GM19395 (cell line): ENCODE measurements around the gene SAP30BP.

Experiments used
- ATAC-seq: cut with Tn5 transposase; IDR thresholded peaks from one replicate; pipeline ENCODE4 v1.9.1; 2021; ENCODE audit warnings: mild to moderate bottlenecking, moderate library complexity; ENCODE audit not compliant: unreplicated experiment

Gene SAP30BP

DNA sequence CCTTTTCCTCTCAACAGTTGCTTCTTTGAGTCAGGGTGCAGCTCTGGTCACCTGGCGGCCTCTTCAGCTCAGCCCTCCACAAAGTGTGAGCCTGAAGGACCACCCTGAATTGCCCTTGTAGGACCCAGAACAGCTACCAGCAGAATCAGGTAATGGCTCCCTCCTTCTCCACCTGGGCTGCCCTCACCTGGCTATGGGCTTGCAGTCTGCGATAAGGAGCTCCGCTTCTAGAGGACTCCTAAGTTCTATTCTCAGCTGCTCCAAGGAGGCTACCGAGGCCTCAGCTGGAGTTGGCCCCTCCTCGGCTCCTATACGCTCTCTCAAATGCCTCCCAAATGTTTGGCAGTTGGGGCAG is 20.5 kb upstream of the SAP30BP start:
- ATAC-seq = peak; percentile 14

DNA sequence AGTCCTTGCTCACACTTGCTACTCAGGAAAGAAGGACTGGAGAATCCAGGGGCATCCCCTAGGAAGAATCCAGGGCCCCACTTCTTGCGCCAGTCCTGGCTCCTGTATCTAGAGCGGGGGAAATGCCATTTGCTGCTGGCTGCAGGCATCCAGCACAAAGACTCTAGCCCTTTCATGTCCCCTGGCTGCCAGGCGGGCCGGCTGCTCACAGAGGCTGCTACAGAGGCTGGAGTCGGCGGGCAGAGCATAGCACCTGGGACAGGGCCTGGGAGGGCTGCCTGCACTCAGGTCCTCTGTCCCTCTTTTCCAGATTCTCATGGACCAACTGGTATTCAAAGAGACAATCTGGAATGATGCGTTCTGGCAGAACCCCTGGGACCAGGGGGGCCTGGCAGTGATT is 20.1 kb upstream of the SAP30BP start:
- no peak for ATAC-seq

DNA sequence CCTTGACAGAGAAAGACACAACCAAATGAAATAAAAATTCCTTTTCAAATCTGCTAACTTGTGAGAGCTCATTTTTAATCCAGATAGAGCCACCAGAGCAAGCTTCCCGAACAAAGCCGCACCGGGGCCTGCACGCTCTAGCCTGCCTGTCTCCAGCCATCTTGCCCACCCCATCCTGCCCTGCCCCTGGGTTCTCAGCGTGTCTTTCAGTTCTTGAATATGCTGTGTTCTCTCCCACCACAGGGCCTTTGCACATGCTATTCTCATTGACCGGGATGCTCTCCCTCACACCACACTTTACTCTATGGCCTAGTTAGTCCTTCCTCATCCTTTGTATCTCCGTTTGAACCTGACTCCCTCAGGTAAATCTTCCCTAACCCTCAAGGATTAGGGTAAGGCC is 19.2 kb upstream of the SAP30BP start:
- no peak for ATAC-seq

DNA sequence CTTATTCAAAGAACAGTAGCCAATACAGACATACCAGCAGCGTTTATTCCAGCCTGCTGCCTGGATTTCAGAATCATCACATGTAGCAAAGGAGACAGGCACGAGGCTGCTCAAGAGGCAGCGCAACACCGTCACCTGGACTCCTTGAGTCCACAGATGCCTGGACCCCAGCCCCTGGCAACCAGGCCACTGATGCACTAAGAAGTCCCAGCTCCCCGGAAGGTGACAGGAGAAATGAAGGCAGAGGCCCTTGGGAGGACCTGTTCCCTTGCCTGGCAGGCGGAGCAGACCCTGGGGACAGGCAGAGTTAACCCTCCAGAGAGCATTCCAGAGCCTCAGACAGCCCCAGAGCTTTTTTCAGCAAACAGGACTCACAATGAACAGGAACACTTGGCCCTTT is 17.5 kb upstream of the SAP30BP start:
- no peak for ATAC-seq

DNA sequence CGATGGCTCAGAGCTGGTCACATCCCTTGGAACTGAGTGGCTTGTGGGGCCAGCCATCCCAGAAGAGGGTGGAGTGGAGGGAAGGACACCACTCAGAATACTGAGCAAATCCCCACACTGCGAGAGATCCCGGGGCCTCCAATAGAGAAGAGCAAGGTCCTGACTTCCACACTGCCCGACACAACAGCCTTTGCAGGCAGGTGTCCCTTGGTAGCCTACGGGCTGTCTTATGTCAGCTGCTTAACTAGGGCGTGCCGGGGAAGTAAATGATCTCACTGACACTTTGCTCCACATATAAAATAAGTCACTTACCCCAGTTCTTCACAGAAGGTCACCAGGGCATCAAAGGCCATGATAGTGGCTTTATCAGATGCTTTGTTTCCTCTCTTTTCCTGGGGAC is 16.3 kb upstream of the SAP30BP start:
- ATAC-seq = no peak

DNA sequence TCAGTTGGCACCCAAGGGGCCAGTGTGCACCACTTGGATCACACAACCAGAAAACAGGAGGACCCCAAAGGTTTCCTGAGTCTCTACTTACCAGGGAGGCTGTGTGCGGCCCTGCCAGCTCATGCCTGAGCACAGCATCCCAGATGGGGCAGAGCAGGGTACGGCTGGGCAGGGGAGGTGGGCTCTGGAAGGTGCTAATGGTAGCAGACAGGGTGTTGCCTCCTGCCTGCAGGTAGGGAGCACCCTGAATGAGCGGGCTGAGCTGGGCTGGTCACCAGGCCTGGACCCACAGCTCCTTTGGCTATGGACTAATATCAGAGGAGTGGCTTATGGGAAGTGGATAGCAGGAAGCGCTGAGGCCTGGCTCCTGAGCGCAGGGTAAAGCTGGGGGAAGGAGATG is 14.8 kb upstream of the SAP30BP start:
- no peak for ATAC-seq

DNA sequence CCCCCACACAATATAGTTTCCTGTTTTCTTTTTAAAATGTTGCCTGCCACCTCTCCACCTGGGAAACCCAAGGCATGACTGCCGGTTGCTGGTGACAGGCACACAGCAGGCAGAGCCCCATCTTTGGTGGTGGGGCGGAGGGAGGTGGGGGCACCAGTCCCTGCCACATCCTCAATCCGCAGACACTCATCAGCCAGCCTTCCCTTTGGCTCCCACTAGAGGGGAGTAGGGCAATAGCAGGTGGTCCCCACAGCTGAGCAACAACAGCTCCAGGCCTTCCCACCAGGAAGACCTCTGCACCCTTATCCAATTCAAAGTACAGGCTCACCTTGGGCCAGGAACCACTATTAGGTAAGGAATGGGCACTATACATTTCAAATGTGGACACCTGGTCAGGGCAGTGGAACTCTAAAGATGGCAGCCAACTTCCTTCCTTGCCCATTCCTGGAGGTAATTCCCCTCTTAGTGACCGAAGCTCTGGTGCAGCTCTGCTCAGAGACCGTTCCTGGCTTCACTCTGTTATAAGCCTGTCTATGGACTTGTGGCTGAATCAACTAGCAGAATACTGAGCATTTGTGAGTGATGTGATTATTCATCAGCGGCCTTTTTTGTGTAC is 14.1 kb upstream of the SAP30BP start:
- ATAC-seq = no peak

DNA sequence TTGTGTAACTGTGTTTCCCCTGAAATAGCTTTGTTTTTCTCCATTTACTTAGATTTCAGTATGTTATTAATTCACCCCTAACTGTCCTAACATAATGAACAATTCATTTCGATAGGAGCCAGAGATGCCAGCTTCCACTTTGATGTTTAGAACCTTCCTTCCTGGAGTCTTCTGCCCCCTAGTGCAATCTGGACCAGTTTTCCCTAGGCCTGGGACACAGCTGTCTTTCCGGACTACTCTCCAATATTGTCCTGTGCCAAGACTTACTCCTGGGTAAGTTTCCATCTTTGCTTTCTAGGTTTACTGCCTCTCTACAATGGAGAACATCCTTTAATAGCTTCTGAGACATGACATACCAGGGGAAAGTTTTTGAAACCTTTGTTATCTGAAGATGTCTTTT is 13.0 kb upstream of the SAP30BP start:
- no peak for ATAC-seq

DNA sequence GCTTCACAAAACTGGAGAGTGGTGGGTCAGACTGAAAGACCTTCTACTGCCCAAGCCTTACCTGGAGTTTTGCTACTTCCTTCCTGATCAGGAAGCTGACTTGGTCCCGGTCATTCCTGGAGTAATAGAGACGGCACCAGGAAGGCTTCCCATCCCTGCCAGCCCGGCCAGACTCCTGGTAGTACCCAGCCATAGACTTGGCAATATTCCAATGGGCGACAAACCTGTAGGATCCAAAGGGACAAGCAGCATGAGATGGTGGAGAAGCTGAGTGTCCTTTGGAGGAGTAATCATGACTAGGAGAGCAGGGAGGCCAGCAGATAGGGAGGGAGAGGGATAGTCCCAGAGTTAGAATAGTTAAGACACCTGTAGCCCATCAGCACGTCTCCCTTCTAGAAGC is 8.9 kb upstream of the SAP30BP start:
- ATAC-seq = no peak

DNA sequence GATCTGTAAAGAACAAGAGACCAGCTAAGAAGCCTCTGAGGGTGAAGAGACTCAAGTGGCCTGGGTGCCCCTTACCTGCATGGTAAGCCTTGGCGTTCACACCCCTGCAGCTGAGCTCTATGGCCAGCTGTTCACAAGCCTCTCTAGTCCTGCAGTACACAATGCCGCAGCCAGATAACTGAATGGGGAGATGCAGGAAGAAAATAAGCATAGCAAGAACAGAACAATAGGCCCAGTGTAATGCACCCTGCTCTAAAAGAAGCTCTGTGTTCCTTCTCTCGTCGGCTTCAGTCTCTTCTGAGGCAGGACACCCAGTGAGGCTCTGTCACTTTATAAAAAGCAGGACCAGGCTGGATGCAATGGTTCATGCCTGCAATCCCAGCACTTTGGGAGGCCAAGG is 5.6 kb upstream of the SAP30BP start:
- ATAC-seq = no peak

DNA sequence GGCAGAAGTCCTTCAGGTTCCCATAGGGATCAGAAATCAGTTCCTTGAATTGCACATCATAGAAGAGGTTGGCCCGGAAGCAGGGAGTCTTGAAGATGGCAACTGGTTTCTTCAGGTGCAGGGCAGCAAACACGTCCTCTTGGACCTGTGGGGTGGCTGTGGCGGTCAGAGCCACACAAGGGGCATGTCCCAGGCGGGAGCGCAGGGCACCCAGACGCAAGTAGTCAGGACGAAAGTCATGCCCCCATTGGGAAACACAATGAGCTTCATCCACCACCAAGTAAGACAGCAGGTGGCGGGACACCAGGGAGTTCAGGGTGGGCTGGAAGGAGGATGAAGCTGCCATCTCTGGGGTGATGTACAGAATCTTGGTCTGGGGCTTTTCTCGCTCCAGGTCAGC is 4.6 kb upstream of the SAP30BP start:
- no peak for ATAC-seq

DNA sequence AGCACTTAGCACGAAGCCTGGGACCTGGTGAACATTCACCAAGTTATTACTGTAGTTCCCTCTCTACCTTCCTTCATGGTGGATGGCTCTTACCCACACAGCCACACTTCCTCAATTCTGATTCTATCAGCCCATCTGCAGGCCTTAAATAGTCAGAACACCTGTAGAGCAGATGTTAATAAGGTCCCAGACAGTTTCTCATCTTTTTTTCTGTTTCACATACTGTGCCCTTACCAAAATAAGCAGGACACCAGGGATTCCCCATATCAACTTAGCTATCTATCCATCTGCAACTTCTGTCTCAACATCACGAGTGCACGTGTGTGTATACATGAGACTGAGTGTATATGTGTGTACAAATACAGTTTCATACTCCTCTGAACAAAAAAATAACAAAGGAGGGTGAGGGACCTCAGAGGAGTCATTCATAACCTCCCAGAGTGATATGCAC is 3.0 kb upstream of the SAP30BP start:
- peak; percentile 78 for ATAC-seq

DNA sequence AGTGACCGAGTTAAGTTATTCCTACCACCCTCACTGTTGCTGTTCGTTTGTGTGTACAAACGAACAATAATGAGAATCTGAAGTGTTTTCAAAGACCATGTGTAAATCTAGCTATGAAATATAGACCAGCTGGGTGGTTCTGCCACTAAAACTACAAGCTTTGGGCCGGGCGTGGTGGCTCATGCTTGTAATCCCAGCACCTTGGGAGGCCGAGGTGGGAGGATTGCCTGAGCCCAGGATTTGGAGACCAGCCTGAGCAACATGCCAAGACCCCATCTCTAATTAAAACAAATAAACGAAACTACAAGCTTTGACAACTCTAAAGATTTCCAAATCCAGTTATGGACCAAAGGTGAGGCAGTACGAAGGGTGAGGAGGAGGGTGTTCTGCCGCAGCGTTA is 1.2 kb upstream of the SAP30BP start:
- no peak for ATAC-seq

DNA sequence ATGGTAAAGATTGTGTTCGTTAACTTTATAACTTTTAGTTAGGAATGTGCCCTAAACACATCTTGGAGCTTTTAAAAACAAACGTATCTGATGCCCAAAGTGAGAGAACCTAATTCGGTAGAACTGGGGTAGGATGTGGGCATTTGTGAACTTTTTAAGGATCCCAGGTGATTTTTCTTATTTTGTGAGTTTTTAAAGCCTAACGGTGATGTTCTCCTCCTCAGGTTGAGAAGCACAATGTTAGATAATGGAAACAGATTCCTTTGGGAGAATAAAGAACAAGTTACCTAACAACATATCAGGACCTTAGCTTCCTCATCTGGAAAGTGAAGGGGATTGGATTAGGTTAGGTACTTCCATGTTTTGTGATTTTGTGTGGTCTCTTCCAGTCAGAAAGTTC is 687 bp downstream of the SAP30BP start:
- no peak for ATAC-seq

DNA sequence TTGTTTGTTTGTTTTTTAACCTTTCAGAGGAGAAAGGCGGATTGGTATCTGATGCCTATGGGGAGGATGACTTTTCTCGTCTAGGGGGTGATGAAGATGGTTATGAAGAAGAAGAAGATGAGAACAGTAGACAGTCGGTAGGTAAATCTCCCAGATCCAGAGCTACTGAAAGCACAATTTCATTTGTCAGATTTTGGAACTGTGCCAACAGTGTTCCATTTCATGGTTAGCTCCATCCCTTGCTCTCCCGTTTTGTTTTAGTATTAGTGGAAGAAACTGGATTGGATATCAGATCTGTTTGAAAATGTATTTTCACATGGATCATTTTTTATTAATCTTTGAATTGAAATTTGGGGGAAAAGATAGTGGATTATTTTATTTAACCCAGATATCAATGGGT is 1.4 kb downstream of the SAP30BP start:
- no peak for ATAC-seq

DNA sequence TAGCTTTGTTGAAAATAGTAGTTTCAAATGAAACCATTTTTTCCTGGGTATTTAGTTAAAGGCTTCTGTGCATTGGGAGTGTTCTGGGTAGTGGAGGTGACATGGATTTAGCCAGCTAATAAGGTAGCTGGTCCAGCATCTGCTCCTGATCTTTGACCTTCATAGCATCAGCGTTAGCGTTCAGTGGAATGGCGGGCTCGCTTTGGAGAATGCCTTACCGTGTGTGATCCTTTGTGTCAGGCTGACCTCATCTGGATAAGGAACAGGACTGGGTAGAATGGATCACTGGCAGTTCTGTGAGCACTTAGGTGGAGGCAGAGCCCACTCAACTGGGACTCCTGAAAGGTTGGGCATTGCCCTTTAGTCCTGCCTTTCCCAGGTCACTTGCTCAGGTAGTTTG is 3.7 kb downstream of the SAP30BP start:
- ATAC-seq = no peak

DNA sequence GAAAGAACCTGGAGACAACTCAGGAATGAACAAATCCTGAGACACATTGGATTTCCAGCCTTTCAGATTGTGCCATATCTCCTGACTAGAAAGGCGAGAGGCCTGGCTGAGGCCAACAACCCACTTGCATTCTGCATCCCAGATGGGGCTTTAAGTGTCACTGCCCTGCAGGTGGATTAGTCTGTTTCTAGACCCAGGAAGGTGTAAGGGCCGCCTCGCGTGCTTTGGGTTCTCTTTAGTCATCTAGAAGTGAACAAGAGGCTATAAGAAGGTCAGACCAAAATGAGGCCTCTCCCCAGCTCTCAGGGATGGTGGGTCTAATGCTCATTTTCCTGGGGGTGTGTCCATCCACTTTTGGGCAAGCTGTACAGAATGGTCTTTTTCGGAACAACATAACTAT is 4.9 kb downstream of the SAP30BP start:
- ATAC-seq = no peak

DNA sequence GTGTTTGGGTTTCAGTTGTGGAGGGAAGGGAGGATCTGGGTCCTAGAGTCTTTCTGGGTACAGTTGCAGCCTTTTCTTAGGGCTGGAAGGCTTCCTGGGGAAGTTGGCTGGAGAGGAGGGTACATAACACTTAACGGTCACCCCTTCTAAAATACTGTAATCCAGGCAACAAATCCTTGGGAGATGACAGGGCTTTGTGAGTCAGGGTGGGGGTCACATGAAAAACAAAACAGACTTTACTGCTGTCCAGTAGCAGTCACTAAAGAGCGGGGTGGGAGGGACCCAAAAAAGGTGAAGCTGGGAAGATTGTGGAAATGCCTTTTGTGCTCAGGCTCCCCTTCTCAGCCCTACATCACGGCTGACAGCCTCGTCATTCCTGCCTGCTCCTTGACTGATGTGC is 6.3 kb downstream of the SAP30BP start:
- no peak for ATAC-seq

DNA sequence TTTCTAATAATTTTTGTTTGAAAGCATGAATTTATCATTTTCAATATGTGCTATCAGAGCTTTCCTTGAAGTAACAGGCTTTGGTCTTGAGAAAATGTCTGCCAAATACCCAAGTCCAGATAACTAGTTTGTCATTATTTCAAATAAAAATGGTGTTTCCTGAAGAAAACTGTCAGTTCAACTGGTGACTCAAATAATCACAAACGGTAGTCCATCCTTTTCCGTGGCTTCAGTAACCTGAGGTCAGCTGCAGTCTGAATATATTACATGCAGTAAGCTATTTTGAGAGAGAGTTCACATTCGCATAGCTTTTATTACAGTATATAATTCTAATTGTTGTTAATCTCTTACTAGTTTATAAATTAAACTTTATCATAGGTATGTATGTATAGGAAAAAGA is 9.3 kb downstream of the SAP30BP start:
- no peak for ATAC-seq

DNA sequence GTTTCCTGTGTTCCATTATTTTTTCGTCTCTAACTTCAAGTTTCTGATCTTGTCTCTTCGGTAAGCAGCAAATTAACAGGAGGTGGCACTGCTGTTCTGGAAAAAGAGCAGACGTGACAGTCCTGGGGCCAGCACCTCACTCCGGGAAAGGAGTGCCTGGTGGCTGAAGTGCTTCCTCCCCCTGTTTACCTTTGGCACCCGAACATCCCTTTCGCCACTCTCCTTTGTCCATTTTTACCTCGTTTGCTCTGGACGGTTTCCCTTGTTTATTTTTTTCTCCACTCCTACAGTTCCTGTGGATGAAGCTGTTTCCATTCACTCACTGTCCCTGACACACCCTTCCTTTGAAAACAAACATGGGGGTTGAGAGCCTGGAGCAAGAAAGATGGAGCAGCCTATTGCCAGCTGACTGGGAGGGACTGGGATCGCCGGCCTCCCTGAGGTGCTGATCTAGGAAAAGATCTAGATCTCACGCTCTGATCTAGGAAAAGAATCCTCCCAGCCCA is 12.6 kb downstream of the SAP30BP start:
- ATAC-seq = no peak

DNA sequence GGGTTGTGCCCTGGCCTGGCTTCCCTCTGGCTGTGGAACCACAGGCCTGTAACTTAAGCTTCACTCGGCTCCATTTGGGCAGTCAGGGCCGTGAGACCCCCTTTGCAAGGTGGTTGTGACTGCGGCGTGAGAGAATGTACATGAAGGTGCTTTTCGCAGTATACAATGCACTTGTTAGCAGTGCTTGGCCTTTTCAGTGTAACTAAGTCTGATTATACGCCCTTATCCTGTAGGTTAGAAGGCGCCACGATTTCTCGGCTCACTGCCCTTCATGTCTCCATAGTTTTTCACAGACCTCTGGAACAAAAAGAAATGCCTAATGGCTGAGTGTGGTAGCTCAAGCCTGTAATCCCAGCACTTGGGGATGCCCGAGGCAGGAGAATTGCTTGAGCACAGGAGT is 13.3 kb downstream of the SAP30BP start:
- no peak for ATAC-seq

DNA sequence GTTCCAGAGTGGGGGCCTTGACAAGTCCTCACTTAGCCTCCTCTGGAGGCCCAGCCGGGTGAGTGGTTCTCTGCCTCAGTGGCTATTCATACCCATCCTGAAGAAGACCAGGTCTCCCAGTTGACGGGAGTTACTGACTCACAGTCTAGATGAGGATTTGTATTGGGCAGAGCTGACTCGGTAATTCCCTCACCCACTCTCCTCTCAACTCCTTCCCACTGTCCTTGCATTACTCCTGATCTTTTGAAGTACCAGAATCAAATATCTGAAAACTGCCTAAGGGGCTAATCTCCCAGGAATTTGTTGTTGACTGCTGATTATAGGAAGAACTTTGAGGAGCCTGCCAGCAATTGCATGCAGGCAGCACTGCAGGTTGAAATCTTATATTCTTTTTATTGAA is 14.2 kb downstream of the SAP30BP start:
- ATAC-seq = no peak

DNA sequence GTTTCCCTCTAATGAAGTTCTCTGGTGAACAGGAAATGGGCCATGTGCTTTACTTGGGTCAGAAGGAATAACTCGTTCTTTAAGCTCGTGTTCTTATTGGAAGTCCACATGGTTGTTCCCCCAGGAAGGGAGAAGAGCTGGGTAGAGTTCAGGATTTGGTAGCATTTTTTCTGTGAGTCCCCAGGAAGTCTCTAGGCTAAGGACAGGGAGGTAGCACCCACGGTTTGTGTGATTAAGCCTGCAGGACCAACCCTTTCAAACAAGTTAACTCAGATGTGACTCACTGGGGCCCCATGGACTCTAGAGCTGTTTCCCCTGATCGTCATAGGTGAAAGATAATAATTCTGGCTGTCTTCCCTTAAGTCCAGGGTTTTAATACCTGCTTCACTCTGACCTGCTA is 16.4 kb downstream of the SAP30BP start:
- no peak for ATAC-seq

DNA sequence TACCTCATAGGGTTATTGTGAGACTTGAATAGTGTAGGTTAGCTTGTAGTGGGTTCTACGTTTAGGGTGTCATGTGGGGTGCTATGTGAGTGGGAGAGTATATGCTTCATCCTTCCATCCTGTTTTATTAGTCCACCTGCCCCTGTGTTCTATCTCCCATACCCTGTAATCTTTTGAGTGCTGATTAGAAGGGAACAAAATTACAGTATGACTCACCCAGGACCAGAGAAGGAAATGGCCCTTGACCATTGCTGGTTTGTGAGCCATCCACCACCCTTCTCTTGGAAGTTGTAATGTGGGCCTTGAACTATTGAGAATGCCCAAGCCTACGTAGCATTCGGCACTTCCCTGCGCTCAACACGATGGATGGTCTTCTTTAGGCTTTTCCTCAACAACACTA is 17.1 kb downstream of the SAP30BP start:
- no peak for ATAC-seq
